ENCODE results near the gene PGBD5.

PGBD5 gene

DNA sequence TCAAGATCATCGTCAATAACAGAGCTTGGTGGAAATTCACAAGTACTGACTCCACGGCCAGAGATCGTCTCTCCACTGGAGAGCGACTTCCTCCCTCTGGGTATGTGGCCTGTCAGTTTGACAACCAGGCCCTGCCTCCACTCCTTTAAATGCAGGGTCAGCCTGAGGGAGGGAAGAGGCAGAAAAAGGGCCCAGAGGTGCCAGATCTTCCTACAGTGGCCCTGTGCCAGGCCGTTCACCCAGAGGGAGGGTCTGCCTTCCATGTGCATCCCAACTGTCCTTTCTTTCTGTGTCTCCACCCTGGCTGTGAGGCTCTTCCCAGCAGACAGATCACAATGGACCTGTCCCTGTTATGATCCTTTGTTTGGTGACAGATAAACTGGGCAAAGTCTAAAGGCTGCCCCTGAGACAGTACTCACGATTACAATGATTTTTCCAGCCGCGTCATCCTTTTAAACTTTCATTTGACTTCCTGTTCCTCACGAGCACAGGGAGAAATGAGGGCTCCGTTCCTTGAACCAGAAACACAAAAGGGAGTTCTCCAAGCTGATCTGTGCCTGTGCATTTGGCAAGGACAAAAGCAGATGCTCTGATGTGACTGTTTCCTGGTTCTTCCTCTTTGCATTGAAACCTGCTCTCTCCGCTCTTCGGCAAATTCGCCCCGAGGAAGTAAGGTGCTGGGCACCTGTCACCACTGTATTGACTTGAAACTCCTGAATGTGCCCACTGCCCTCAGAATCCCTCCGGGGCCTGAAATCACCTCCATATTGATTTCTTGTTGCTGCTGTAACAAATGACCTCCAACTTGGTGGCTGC, 126.7 kb downstream of the PGBD5 start:
- Histone ChIP-seq H3K27ac (ENCODE audit: low read depth, low read length) (no peak overlapping the region), H3K9ac (ENCODE audit: low read depth, low read length) (no peak overlapping the region), H3K4me3 (ENCODE audit: low read length) (no peak overlapping the region), H3K36me3 (ENCODE audit: insufficient read depth, low read length) (no peaks in the 10 kb centered on the region), H3K4me1 (ENCODE audit: insufficient read depth, low read length) (peaks cover 3% of the 10 kb centered on the region; the same call in 1 of the 2 replicates), H3K9me3 (ENCODE audit: insufficient read depth, low read depth, low read length) (no peaks in the 10 kb centered on the region), H3K27me3 (ENCODE audit: insufficient read depth, low read length) (no peaks in the 10 kb centered on the region)
- 88% methylated on average over 15 of the region's 15 CpGs for WGBS

DNA sequence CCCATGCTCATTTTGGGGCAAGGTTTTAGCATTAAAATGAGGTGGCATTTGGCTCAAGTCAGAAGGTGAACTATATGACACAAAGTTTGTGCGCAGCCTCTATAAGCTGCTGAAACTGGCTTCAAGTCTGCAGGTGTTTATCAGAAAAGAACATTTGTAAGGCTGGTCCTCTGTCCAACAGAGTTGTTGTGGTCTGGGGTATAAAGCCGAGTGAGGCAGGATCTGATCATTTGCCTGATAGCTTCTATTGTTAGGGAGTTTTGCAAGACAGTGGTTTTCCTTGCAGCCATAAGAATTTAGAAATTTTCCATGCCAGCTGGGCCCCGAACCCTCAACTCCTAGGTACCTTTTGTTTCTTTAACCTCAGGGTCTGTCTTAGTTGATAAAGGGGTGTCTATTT, 130.8 kb downstream of the PGBD5 start:
- H3K9me3 ChIP-seq (ENCODE audit: insufficient read depth, low read depth, low read length), result no peaks in the 10 kb centered on the region
- H3K27me3 ChIP-seq (ENCODE audit: insufficient read depth, low read length), result no peaks in the 10 kb centered on the region
- H3K27ac ChIP-seq (ENCODE audit: low read depth, low read length), result no peak overlapping the region
- no peaks in the 10 kb centered on the region for H3K36me3 ChIP-seq (ENCODE audit: insufficient read depth, low read length)
- no peak overlapping the region for H3K4me3 ChIP-seq (ENCODE audit: low read length)
- H3K9ac ChIP-seq (ENCODE audit: low read depth, low read length), result no peak overlapping the region
- 88% methylated on average over 3 of the region's 3 CpGs for WGBS
- H3K4me1 ChIP-seq (ENCODE audit: insufficient read depth, low read length), result peaks cover 14% of the 10 kb centered on the region

DNA sequence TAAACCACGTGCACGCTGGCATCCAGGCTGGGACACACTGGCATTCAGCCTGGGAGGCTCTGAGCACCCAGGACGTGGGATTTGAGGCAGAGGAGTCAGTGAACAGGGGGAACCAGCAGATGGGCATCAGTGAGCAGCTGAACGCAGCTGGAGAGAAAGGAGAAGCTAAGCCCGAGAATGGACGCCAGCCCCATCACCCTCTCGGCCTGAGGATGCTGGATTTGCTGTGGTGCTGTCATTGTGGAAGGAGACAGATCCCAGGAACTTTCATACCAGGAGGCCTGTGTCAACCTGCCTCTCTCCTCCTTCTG, 132.8 kb downstream of the PGBD5 start:
- Histone ChIP-seq H3K4me1 (ENCODE audit: insufficient read depth, low read length) (peaks cover 14% of the 10 kb centered on the region), H3K36me3 (ENCODE audit: insufficient read depth, low read length) (no peaks in the 10 kb centered on the region), H3K9ac (ENCODE audit: low read depth, low read length) (no peak overlapping the region), H3K27me3 (ENCODE audit: insufficient read depth, low read length) (no peaks in the 10 kb centered on the region), H3K27ac (ENCODE audit: low read depth, low read length) (no peak overlapping the region), H3K9me3 (ENCODE audit: insufficient read depth, low read depth, low read length) (no peaks in the 10 kb centered on the region), H3K4me3 (ENCODE audit: low read length) (no peak overlapping the region)
- 83% methylated on average over 7 of the region's 7 CpGs for WGBS

DNA sequence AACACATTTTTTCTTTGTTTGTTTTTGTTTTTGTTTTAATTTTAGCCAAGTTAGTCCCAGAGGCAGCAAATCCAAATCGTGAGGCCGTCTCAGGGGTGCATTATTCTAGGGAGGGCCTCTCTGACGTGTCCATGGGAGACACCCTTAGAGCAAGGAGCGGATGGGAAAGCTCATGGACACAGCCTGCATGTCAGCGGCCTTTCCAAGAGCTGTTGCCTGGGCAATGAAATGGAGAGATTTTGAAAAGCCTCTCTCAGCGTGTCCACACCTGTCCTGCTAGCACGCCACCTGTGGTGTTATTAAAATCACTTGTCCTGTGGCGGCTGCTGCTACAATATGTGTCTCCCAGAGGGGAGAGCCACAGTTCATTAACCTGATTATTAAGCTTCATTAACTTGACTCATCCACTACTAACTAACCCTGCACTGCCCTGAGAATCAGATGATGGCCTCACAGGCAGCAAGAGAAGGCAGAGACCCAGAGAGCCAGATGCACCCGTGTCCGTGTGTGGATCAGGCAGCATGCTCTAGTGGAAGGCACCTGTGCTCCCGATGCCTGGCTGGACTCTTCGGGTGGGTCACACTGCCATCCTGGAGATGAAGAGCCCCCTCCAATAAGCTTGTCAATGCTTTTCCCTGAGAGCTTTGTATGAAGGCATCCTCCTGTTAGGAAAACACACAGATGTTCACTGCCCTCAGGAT, 133.3 kb downstream of the PGBD5 start:
- 77% methylated on average over 12 of the region's 12 CpGs for whole genome bisulfite sequencing
- H3K4me1 ChIP-seq (ENCODE audit: insufficient read depth, low read length), result peaks cover 14% of the 10 kb centered on the region
- no peak overlapping the region; the same call in 1 of the 2 replicates for H3K4me3 ChIP-seq (ENCODE audit: low read length)
- H3K27ac ChIP-seq (ENCODE audit: low read depth, low read length), result no peak overlapping the region
- H3K36me3 ChIP-seq (ENCODE audit: insufficient read depth, low read length), result no peaks in the 10 kb centered on the region
- no peaks in the 10 kb centered on the region for H3K9me3 ChIP-seq (ENCODE audit: insufficient read depth, low read depth, low read length)
- no peak overlapping the region for H3K9ac ChIP-seq (ENCODE audit: low read depth, low read length)
- H3K27me3 ChIP-seq (ENCODE audit: insufficient read depth, low read length), result no peaks in the 10 kb centered on the region

DNA sequence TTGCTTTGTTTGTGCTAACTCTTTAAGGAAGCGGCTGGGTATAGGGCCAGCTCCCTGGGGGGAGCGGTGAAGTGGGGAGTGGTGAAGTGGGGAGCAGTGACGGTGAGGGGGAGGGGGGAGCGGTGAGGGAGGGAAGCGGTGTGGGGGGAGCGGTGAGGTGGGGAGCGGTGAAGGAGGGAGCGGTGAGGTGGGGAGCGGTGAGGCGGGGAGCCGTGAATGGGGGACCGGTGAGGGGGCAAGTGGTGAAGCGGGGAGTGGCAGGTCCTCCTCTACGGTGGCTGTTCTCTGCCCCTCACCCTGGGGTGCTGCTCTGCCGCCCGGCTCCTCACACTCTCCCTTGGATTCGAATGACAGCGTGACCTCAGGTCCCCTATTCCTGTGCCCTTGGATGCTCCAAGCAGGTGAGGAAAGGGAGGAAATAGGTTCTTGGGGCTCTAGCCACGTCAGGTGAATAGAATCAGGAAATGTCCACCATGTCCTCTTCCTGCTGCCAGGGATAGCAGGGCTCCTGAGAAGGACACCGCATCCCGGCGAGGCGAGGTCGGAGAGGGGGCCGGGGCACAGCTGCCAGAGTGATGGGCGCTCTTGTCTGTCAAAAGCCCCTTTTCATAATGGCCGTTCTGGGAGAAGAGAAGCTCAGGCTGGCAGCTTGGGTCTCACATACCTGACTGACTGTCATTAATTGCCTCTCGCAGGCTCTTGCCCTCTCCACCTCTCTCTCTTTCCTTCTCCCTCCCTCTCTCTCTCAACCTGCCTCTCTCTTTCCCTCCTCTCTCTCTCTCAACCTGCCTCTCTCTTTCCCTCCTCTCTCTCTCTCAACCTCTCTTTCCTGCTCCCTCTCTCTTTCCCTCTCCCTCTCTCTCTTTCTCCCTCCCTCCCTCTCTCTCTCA, 134.2 kb downstream of the PGBD5 start:
- Histone ChIP-seq H3K4me1 (ENCODE audit: insufficient read depth, low read length) (peaks cover 14% of the 10 kb centered on the region), H3K27me3 (ENCODE audit: insufficient read depth, low read length) (no peaks in the 10 kb centered on the region), H3K9ac (ENCODE audit: low read depth, low read length) (no peak overlapping the region), H3K27ac (ENCODE audit: low read depth, low read length) (no peak overlapping the region), H3K36me3 (ENCODE audit: insufficient read depth, low read length) (no peaks in the 10 kb centered on the region), H3K4me3 (ENCODE audit: low read length) (peak overlapping the region; percentile 48), H3K9me3 (ENCODE audit: insufficient read depth, low read depth, low read length) (no peaks in the 10 kb centered on the region)
- WGBS, result 86% methylated on average over 27 of the region's 28 CpGs

GRCh38 chr1:230289350-230289644, 136.8 kb downstream of the PGBD5 start:
- Histone ChIP-seq H3K36me3 (ENCODE audit: insufficient read depth, low read length) (no peaks in the 10 kb centered on the region), H3K27ac (ENCODE audit: low read depth, low read length) (no peak overlapping the region), H3K9me3 (ENCODE audit: insufficient read depth, low read depth, low read length) (no peaks in the 10 kb centered on the region), H3K4me1 (ENCODE audit: insufficient read depth, low read length) (peaks cover 11% of the 10 kb centered on the region), H3K27me3 (ENCODE audit: insufficient read depth, low read length) (no peaks in the 10 kb centered on the region), H3K9ac (ENCODE audit: low read depth, low read length) (no peak overlapping the region), H3K4me3 (ENCODE audit: low read length) (no peak overlapping the region)
- WGBS, result 94% methylated on average over 4 of the region's 5 CpGs

DNA sequence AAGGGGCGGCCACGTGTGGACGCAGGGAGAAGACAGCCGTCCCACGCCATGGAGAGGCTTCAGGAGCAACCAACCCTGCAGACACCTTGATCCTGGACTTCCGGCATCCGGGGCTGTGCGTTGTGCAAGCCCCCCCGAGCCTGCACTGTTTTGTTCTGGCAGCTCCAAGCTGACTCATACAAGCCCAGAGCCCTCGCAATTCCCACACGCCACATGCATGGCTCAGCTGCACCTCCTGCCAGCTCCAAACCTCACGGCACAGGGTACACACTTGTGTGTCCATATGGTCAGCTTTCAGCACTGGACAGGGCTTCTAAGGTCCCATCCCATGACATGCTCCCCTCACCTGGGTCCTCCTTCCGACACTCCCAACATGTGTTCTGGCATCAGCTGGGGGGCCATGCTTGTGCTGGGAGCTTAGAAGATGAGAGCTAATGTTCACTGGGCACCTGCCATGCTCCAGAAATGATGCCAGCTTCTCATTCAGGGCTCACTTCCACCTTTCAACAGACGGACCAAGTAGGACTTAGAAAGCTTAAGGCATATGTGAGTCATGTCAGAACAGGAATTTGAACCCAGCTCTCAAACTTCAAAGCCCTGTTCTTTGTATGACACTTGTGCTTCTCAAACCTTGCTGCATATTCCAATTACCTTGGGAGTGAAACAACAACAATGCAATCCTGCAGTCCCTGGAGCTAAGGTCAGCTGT, 137.3 kb downstream of the PGBD5 start:
- H3K36me3 ChIP-seq (ENCODE audit: insufficient read depth, low read length), result no peaks in the 10 kb centered on the region
- no peaks in the 10 kb centered on the region for H3K9me3 ChIP-seq (ENCODE audit: insufficient read depth, low read depth, low read length)
- H3K4me3 ChIP-seq (ENCODE audit: low read length), result no peak overlapping the region
- H3K4me1 ChIP-seq (ENCODE audit: insufficient read depth, low read length), result peaks cover 11% of the 10 kb centered on the region
- WGBS, result 91% methylated on average over 14 of the region's 14 CpGs
- H3K27ac ChIP-seq (ENCODE audit: low read depth, low read length), result no peak overlapping the region
- no peak overlapping the region for H3K9ac ChIP-seq (ENCODE audit: low read depth, low read length)
- H3K27me3 ChIP-seq (ENCODE audit: insufficient read depth, low read length), result no peaks in the 10 kb centered on the region

DNA sequence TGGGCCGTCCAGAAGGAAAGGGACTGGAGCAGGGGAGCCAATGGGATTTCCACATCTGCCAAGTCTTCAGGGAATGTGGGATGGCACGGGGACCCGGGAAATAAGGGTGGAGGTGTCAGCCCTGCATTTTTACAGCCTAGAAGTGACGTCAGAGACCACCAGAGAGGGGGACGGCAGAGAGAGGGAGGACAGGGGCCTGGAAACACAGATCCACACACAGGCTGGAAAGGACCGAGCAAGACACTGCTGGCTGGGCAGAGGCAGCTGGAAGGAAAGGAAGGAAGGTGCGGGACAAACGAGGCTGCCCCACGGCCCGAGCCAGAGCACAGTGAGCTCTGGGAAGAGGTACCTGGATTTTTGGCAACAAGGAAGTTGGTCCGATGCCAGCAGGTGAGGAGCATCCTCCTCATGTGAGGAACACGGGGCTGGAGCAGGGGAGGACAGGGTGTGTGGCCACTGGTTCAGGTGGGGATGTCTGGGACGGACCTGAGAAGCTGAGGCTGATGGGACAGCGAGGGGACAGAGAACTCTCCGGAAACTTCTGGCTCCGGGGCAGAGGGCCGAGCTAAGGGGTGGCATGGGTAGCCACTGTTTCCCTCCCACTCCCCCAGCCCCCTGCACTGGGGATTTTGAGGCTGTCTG, 138.3 kb downstream of the PGBD5 start:
- peaks cover 6% of the 10 kb centered on the region for H3K4me1 ChIP-seq (ENCODE audit: insufficient read depth, low read length)
- WGBS, result 91% methylated on average over 17 of the region's 17 CpGs
- no peaks in the 10 kb centered on the region for H3K27me3 ChIP-seq (ENCODE audit: insufficient read depth, low read length)
- H3K9ac ChIP-seq (ENCODE audit: low read depth, low read length), result no peak overlapping the region
- no peak overlapping the region for H3K27ac ChIP-seq (ENCODE audit: low read depth, low read length)
- H3K36me3 ChIP-seq (ENCODE audit: insufficient read depth, low read length), result no peaks in the 10 kb centered on the region
- H3K9me3 ChIP-seq (ENCODE audit: insufficient read depth, low read depth, low read length), result no peaks in the 10 kb centered on the region
- H3K4me3 ChIP-seq (ENCODE audit: low read length), result no peak overlapping the region

- H3K27ac ChIP-seq (ENCODE audit: low read depth, low read length), result no peak overlapping the region
- H3K27me3 ChIP-seq (ENCODE audit: insufficient read depth, low read length), result no peaks in the 10 kb centered on the region
- no peaks in the 10 kb centered on the region for H3K9me3 ChIP-seq (ENCODE audit: insufficient read depth, low read depth, low read length)
- H3K4me1 ChIP-seq (ENCODE audit: insufficient read depth, low read length), result no peaks in the 10 kb centered on the region
- WGBS, result 76% methylated on average over 10 of the region's 10 CpGs
- H3K36me3 ChIP-seq (ENCODE audit: insufficient read depth, low read length), result no peaks in the 10 kb centered on the region
- H3K9ac ChIP-seq (ENCODE audit: low read depth, low read length), result no peak overlapping the region
- no peak overlapping the region for H3K4me3 ChIP-seq (ENCODE audit: low read length)
Measured at GRCh38 chr1:230286890-230287269, 139.3 kb downstream of the PGBD5 start.

- H3K4me1 ChIP-seq (ENCODE audit: insufficient read depth, low read length), result no peaks in the 10 kb centered on the region
- H3K9ac ChIP-seq (ENCODE audit: low read depth, low read length), result no peak overlapping the region
- H3K36me3 ChIP-seq (ENCODE audit: insufficient read depth, low read length), result no peaks in the 10 kb centered on the region
- 87% methylated on average over 21 of the region's 21 CpGs for WGBS
- no peak overlapping the region for H3K27ac ChIP-seq (ENCODE audit: low read depth, low read length)
- H3K9me3 ChIP-seq (ENCODE audit: insufficient read depth, low read depth, low read length), result no peaks in the 10 kb centered on the region
- H3K27me3 ChIP-seq (ENCODE audit: insufficient read depth, low read length), result no peaks in the 10 kb centered on the region
- H3K4me3 ChIP-seq (ENCODE audit: low read length), result no peak overlapping the region
Measured at GRCh38 chr1:230286166-230286889, 139.8 kb downstream of the PGBD5 start.
